BLaER1 (cell line): ENCODE results near the gene FLII.

Experiments used
- H3K27ac ChIP-seq: shearing (Covaris generic); formaldehyde crosslinking; 2 replicates; pipeline ENCODE4 v1.8.1; 2022
- H3K27me3 ChIP-seq: shearing (Covaris generic); formaldehyde crosslinking; 2 replicates; pipeline ENCODE4 v1.8.1; 2022
- H3K36me3 ChIP-seq: shearing (Covaris generic); formaldehyde crosslinking; 2 replicates; pipeline ENCODE4 v1.8.1; 2022
- H3K4me1 ChIP-seq: shearing (Covaris generic); formaldehyde crosslinking; 2 replicates; pipeline ENCODE4 v1.8.1; 2022
- H3K4me2 ChIP-seq: shearing (Covaris generic); formaldehyde crosslinking; 2 replicates; pipeline ENCODE4 v1.8.1; 2022
- H3K4me3 ChIP-seq: shearing (Covaris generic); formaldehyde crosslinking; 2 replicates; pipeline ENCODE4 v1.8.1; 2022
- H3K9ac ChIP-seq: shearing (Covaris generic); formaldehyde crosslinking; 2 replicates; pipeline ENCODE4 v1.8.1; 2022
- H3K9me3 ChIP-seq: shearing (Covaris generic); formaldehyde crosslinking; 2 replicates; pipeline ENCODE4 v1.8.1; 2022
- H4K20me1 ChIP-seq: shearing (Covaris generic); formaldehyde crosslinking; 2 replicates; pipeline ENCODE4 v1.8.1; 2022
- Cebpa-rat ChIP-seq: shearing (Covaris generic); IDR thresholded peaks from 2 replicates; pipeline ENCODE4 v1.8.1; 2022

FLII gene

GRCh38 chr17:18261146-18261515 is 2.6 kb upstream of the FLII start:
- Histone ChIP-seq H3K4me1 (peaks cover 47% of the 10 kb centered on the region), H3K4me2 (peak overlapping the region; percentile 98), H3K27ac (peak overlapping the region; percentile 66), H4K20me1 (peaks cover 40% of the 10 kb centered on the region), H3K4me3 (peak overlapping the region; percentile 84), H3K36me3 (peaks cover 43% of the 10 kb centered on the region), H3K9ac (peak overlapping the region; percentile 86), H3K9me3 (no peaks in the 10 kb centered on the region), H3K27me3 (no peaks in the 10 kb centered on the region)
- TF ChIP-seq Cebpa-rat, result no peak

- peak within 1 kb of the TSS; percentile 84 for H3K4me3 ChIP-seq
- peaks cover 46% of the 10 kb centered on the region for H4K20me1 ChIP-seq
- peaks cover 43% of the 10 kb centered on the region for H3K36me3 ChIP-seq
- H3K4me2 ChIP-seq, result peak within 1 kb of the TSS; percentile 98
- no peaks in the 10 kb centered on the region for H3K27me3 ChIP-seq
- H3K9me3 ChIP-seq, result no peaks in the 10 kb centered on the region
- peak within 1 kb of the TSS; percentile 66 for H3K27ac ChIP-seq
- no peak for TF ChIP-seq Cebpa-rat
- H3K9ac ChIP-seq, result peak within 1 kb of the TSS; percentile 86
- H3K4me1 ChIP-seq, result peaks cover 47% of the 10 kb centered on the region
Observed at GRCh38 chr17:18260332-18261145, 2.0 kb upstream of the FLII start, which contains the start of gene MIEF2. TSS of gene MIEF2 (plus strand) at chr17:18260662. CDS start at chr17:18262721, 2,059 bp downstream.

GRCh38 chr17:18259621-18260331 is 1.2 kb upstream of the FLII start:
- peak overlapping the region; percentile 98 for H3K4me2 ChIP-seq
- H3K9ac ChIP-seq, result peak overlapping the region; percentile 86
- peaks cover 53% of the 10 kb centered on the region for H4K20me1 ChIP-seq
- H3K9me3 ChIP-seq, result no peaks in the 10 kb centered on the region
- H3K27ac ChIP-seq, result 0 out of 2 replicates have a peak overlapping the region, but pooled peaks have one; percentile 14
- peak overlapping the region; percentile 84 for H3K4me3 ChIP-seq
- no peaks in the 10 kb centered on the region for H3K27me3 ChIP-seq
- TF ChIP-seq Cebpa-rat, result no peak
- H3K4me1 ChIP-seq, result peaks cover 47% of the 10 kb centered on the region
- H3K36me3 ChIP-seq, result peaks cover 43% of the 10 kb centered on the region

GRCh38 chr17:18257982-18258355 is 569 bp downstream of the FLII start:
- H3K4me3 ChIP-seq, result peak overlapping the region; percentile 97
- H3K4me2 ChIP-seq, result peak overlapping the region; percentile 94
- H3K9me3 ChIP-seq, result no peaks in the 10 kb centered on the region
- peaks cover 43% of the 10 kb centered on the region for H3K36me3 ChIP-seq
- H3K4me1 ChIP-seq, result peaks cover 47% of the 10 kb centered on the region
- H4K20me1 ChIP-seq, result peaks cover 70% of the 10 kb centered on the region
- no peaks in the 10 kb centered on the region for H3K27me3 ChIP-seq
- H3K9ac ChIP-seq, result peak overlapping the region; percentile 93
- peak overlapping the region; percentile 93 for H3K27ac ChIP-seq
- TF ChIP-seq Cebpa-rat, result no peak

GRCh38 chr17:18257268-18257981 is 1.1 kb downstream of the FLII start:
- Histone ChIP-seq H3K4me1 (peaks cover 45% of the 10 kb centered on the region), H3K27ac (peak overlapping the region; percentile 93), H4K20me1 (peaks cover 65% of the 10 kb centered on the region)

GRCh38 chr17:18256776-18257175 is 1.8 kb downstream of the FLII start:
- Histone ChIP-seq H3K9me3 (no peaks in the 10 kb centered on the region), H3K36me3 (peaks cover 48% of the 10 kb centered on the region), H3K9ac (peak overlapping the region; percentile 93), H4K20me1 (peaks cover 58% of the 10 kb centered on the region), H3K4me2 (peak overlapping the region; percentile 94), H3K27me3 (no peaks in the 10 kb centered on the region), H3K4me1 (peaks cover 38% of the 10 kb centered on the region), H3K4me3 (no peak overlapping the region), H3K27ac (no peak overlapping the region)
- no peak for TF ChIP-seq Cebpa-rat

More at GRCh38 chr17:18257268-18257981, 1.1 kb downstream of the FLII start:
- peak overlapping the region; percentile 97 for H3K4me3 ChIP-seq
- H3K9me3 ChIP-seq, result no peaks in the 10 kb centered on the region
- H3K9ac ChIP-seq, result peak overlapping the region; percentile 93
- TF ChIP-seq Cebpa-rat, result no peak
- no peaks in the 10 kb centered on the region for H3K27me3 ChIP-seq
- H3K36me3 ChIP-seq, result peaks cover 43% of the 10 kb centered on the region
- peak overlapping the region; percentile 94 for H3K4me2 ChIP-seq

- H3K4me2 ChIP-seq, result no peak overlapping the region
- H3K27me3 ChIP-seq, result no peaks in the 10 kb centered on the region
- TF ChIP-seq Cebpa-rat, result no peak
- H3K27ac ChIP-seq, result no peak overlapping the region
- no peaks in the 10 kb centered on the region for H3K9me3 ChIP-seq
- H3K9ac ChIP-seq, result 0 out of 2 replicates have a peak overlapping the region, but pooled peaks have one; percentile 93
- no peak overlapping the region for H3K4me3 ChIP-seq
- peaks cover 52% of the 10 kb centered on the region for H3K36me3 ChIP-seq
- H3K4me1 ChIP-seq, result peaks cover 34% of the 10 kb centered on the region
- peaks cover 57% of the 10 kb centered on the region for H4K20me1 ChIP-seq
Observed at GRCh38 chr17:18256351-18256750, 2.2 kb downstream of the FLII start.

GRCh38 chr17:18254888-18255649 is 3.5 kb downstream of the FLII start:
- peaks cover 28% of the 10 kb centered on the region for H3K4me1 ChIP-seq
- no peak overlapping the region for H3K4me2 ChIP-seq
- H3K9ac ChIP-seq, result no peak overlapping the region
- TF ChIP-seq Cebpa-rat, result no peak
- peaks cover 65% of the 10 kb centered on the region for H3K36me3 ChIP-seq
- no peaks in the 10 kb centered on the region for H3K9me3 ChIP-seq
- no peak overlapping the region for H3K4me3 ChIP-seq
- H4K20me1 ChIP-seq, result peaks cover 56% of the 10 kb centered on the region
- H3K27ac ChIP-seq, result no peak overlapping the region
- no peaks in the 10 kb centered on the region for H3K27me3 ChIP-seq
